Measurements from ENCODE around the gene PPT2.
A peak's percentile ranks its signal among the peaks of the same experiment; 100 is the strongest.

The PPT2 gene

GRCh38 chr6:32153564-32154513, at the start of gene PPT2:
PPT2 (plus strand) TSS chr6:32154141; CDS start chr6:32154595, 454 bp downstream.
- Histone ChIP-seq H3K4me3 (ENCODE audit: low read length) (peak within 1 kb of the TSS; percentile 90), H3K4me1 (ENCODE audit: control insufficient read depth, insufficient read depth, low read length) (peaks cover 28% of the 10 kb centered on the region), H3K9me3 (ENCODE audit: control insufficient read depth, low read length) (no peaks in the 10 kb centered on the region), H3K27me3 (replicated peaks; ENCODE audit: control insufficient read depth, insufficient read depth, low read length) (peaks cover 6% of the 10 kb centered on the region), H3K9ac (ENCODE audit: low read length) (peak within 1 kb of the TSS; percentile 88), H3K36me3 (ENCODE audit: control insufficient read depth, insufficient read depth, low read length, severe bottlenecking) (peaks cover 20% of the 10 kb centered on the region)
- peak; percentile 96 for DNase-seq (ENCODE audit: low read depth)

GRCh38 chr6:32105433-32105832, 48.5 kb upstream of the PPT2 start:
- Histone ChIP-seq H3K4me1 (ENCODE audit: control insufficient read depth, insufficient read depth, low read length) (peaks cover 35% of the 10 kb centered on the region), H3K4me3 (ENCODE audit: low read length) (no peak overlapping the region), H3K9me3 (ENCODE audit: control insufficient read depth, low read length) (no peaks in the 10 kb centered on the region), H3K36me3 (ENCODE audit: control insufficient read depth, insufficient read depth, low read length, severe bottlenecking) (no peaks in the 10 kb centered on the region), H3K9ac (ENCODE audit: low read length) (no peak overlapping the region), H3K27me3 (replicated peaks; ENCODE audit: control insufficient read depth, insufficient read depth, low read length) (no peaks in the 10 kb centered on the region)
- peak; percentile 36 for DNase-seq (ENCODE audit: low read depth)

- H3K9ac ChIP-seq (ENCODE audit: low read length) = peak overlapping the region; percentile 53
- H3K4me1 ChIP-seq (ENCODE audit: control insufficient read depth, insufficient read depth, low read length) = peaks cover 54% of the 10 kb centered on the region
- peak overlapping the region; percentile 63 for H3K4me3 ChIP-seq (ENCODE audit: low read length)
- no peaks in the 10 kb centered on the region for H3K27me3 ChIP-seq (replicated peaks; ENCODE audit: control insufficient read depth, insufficient read depth, low read length)
- no peaks in the 10 kb centered on the region for H3K36me3 ChIP-seq (ENCODE audit: control insufficient read depth, insufficient read depth, low read length, severe bottlenecking)
- H3K9me3 ChIP-seq (ENCODE audit: control insufficient read depth, low read length) = no peaks in the 10 kb centered on the region
- DNase-seq (ENCODE audit: low read depth) = no peak
Observed at GRCh38 chr6:32107406-32107805, 46.5 kb upstream of the PPT2 start.

GRCh38 chr6:32108094-32108627, 45.8 kb upstream of the PPT2 start:
- DNase-seq (ENCODE audit: low read depth) = peak; percentile 69
- no peaks in the 10 kb centered on the region for H3K9me3 ChIP-seq (ENCODE audit: control insufficient read depth, low read length)

GRCh38 chr6:32108727-32109113, 45.2 kb upstream of the PPT2 start:
- no peaks in the 10 kb centered on the region for H3K27me3 ChIP-seq (replicated peaks; ENCODE audit: control insufficient read depth, insufficient read depth, low read length)
- H3K36me3 ChIP-seq (ENCODE audit: control insufficient read depth, insufficient read depth, low read length, severe bottlenecking) = no peaks in the 10 kb centered on the region
- H3K4me3 ChIP-seq (ENCODE audit: low read length) = peak overlapping the region; percentile 77
- peak overlapping the region; percentile 84 for H3K9ac ChIP-seq (ENCODE audit: low read length)
- no peaks in the 10 kb centered on the region for H3K9me3 ChIP-seq (ENCODE audit: control insufficient read depth, low read length)
- peaks cover 67% of the 10 kb centered on the region for H3K4me1 ChIP-seq (ENCODE audit: control insufficient read depth, insufficient read depth, low read length)
- DNase-seq (ENCODE audit: low read depth) = no peak

More at GRCh38 chr6:32108094-32108627, 45.8 kb upstream of the PPT2 start:
- H3K9ac ChIP-seq (ENCODE audit: low read length) = peak overlapping the region; percentile 84
- H3K36me3 ChIP-seq (ENCODE audit: control insufficient read depth, insufficient read depth, low read length, severe bottlenecking) = no peaks in the 10 kb centered on the region
- peak overlapping the region; percentile 77 for H3K4me3 ChIP-seq (ENCODE audit: low read length)
- H3K4me1 ChIP-seq (ENCODE audit: control insufficient read depth, insufficient read depth, low read length) = peaks cover 61% of the 10 kb centered on the region
- H3K27me3 ChIP-seq (replicated peaks; ENCODE audit: control insufficient read depth, insufficient read depth, low read length) = no peaks in the 10 kb centered on the region

GRCh38 chr6:32109114-32109764, 44.7 kb upstream of the PPT2 start, which contains the start of gene TNXB:
TNXB (minus strand) TSS chr6:32109338; CDS start chr6:32098198, 11,140 bp downstream.
- peak within 1 kb of the TSS; percentile 77 for H3K4me3 ChIP-seq (ENCODE audit: low read length)
- H3K36me3 ChIP-seq (ENCODE audit: control insufficient read depth, insufficient read depth, low read length, severe bottlenecking) = no peaks in the 10 kb centered on the region
- peak within 1 kb of the TSS; percentile 84 for H3K9ac ChIP-seq (ENCODE audit: low read length)
- peaks cover 72% of the 10 kb centered on the region for H3K4me1 ChIP-seq (ENCODE audit: control insufficient read depth, insufficient read depth, low read length)
- DNase-seq (ENCODE audit: low read depth) = no peak
- no peaks in the 10 kb centered on the region for H3K9me3 ChIP-seq (ENCODE audit: control insufficient read depth, low read length)
- no peaks in the 10 kb centered on the region for H3K27me3 ChIP-seq (replicated peaks; ENCODE audit: control insufficient read depth, insufficient read depth, low read length)

GRCh38 chr6:32109765-32110160, 44.2 kb upstream of the PPT2 start:
- Histone ChIP-seq H3K27me3 (replicated peaks; ENCODE audit: control insufficient read depth, insufficient read depth, low read length) (no peaks in the 10 kb centered on the region), H3K9ac (ENCODE audit: low read length) (no peak overlapping the region), H3K4me1 (ENCODE audit: control insufficient read depth, insufficient read depth, low read length) (peaks cover 76% of the 10 kb centered on the region)

GRCh38 chr6:32110632-32111031, 43.3 kb upstream of the PPT2 start:
- no peaks in the 10 kb centered on the region for H3K27me3 ChIP-seq (replicated peaks; ENCODE audit: control insufficient read depth, insufficient read depth, low read length)
- H3K4me3 ChIP-seq (ENCODE audit: low read length) = no peak overlapping the region
- DNase-seq (ENCODE audit: low read depth) = no peak
- H3K9ac ChIP-seq (ENCODE audit: low read length) = peak overlapping the region; percentile 16
- no peaks in the 10 kb centered on the region for H3K9me3 ChIP-seq (ENCODE audit: control insufficient read depth, low read length)
- peaks cover 78% of the 10 kb centered on the region for H3K4me1 ChIP-seq (ENCODE audit: control insufficient read depth, insufficient read depth, low read length)
- peaks cover 3% of the 10 kb centered on the region for H3K36me3 ChIP-seq (ENCODE audit: control insufficient read depth, insufficient read depth, low read length, severe bottlenecking)

More at GRCh38 chr6:32109765-32110160, 44.2 kb upstream of the PPT2 start:
- H3K9me3 ChIP-seq (ENCODE audit: control insufficient read depth, low read length) = no peaks in the 10 kb centered on the region
- no peak for DNase-seq (ENCODE audit: low read depth)
- no peaks in the 10 kb centered on the region for H3K36me3 ChIP-seq (ENCODE audit: control insufficient read depth, insufficient read depth, low read length, severe bottlenecking)
- H3K4me3 ChIP-seq (ENCODE audit: low read length) = no peak overlapping the region

- Histone ChIP-seq H3K4me3 (ENCODE audit: low read length) (no peak overlapping the region), H3K9me3 (ENCODE audit: control insufficient read depth, low read length) (no peaks in the 10 kb centered on the region), H3K9ac (ENCODE audit: low read length) (peak overlapping the region; percentile 8), H3K27me3 (replicated peaks; ENCODE audit: control insufficient read depth, insufficient read depth, low read length) (no peaks in the 10 kb centered on the region), H3K4me1 (ENCODE audit: control insufficient read depth, insufficient read depth, low read length) (peaks cover 73% of the 10 kb centered on the region), H3K36me3 (ENCODE audit: control insufficient read depth, insufficient read depth, low read length, severe bottlenecking) (peaks cover 11% of the 10 kb centered on the region)
- DNase-seq (ENCODE audit: low read depth) = no peak
Observed at GRCh38 chr6:32111424-32112066, 42.4 kb upstream of the PPT2 start.

GRCh38 chr6:32112431-32112980, 41.4 kb upstream of the PPT2 start:
- H3K9me3 ChIP-seq (ENCODE audit: control insufficient read depth, low read length) = no peaks in the 10 kb centered on the region
- peak; percentile 63 for DNase-seq (ENCODE audit: low read depth)
- no peaks in the 10 kb centered on the region for H3K27me3 ChIP-seq (replicated peaks; ENCODE audit: control insufficient read depth, insufficient read depth, low read length)
- H3K4me3 ChIP-seq (ENCODE audit: low read length) = no peak overlapping the region
- H3K4me1 ChIP-seq (ENCODE audit: control insufficient read depth, insufficient read depth, low read length) = peaks cover 64% of the 10 kb centered on the region
- peaks cover 21% of the 10 kb centered on the region for H3K36me3 ChIP-seq (ENCODE audit: control insufficient read depth, insufficient read depth, low read length, severe bottlenecking)
- H3K9ac ChIP-seq (ENCODE audit: low read length) = peak overlapping the region; percentile 8
